Panc1 (cell line): ENCODE measurements around the gene EBP. TPM values are rescaled to one million over a fixed set of nuclear protein-coding genes. Genes with fewer than 3 reads are reported as not detected.

Experiments used
- ATAC-seq: fragments of 200-7000 bp; cut with Tn5 transposase; 2 replicates; pipeline ENCODE4 v1.9.1; 2020; ENCODE audit warnings: mild to moderate bottlenecking, moderate library complexity
- BruUV-seq: library from RNA; stranded (reverse); fragments of 400-500 nt; replicated peaks from 2 replicates; lab custom pipeline; 2021; lab: Mats Ljungman, UMichigan
- CTCF ChIA-PET: fragments of 300-600 bp; sonication (Branson Sonifier 250); formaldehyde crosslinking; loops from one replicate; lab custom pipeline; 2022; ENCODE audit warnings: antibody characterized with exemption; lab: Charles Lee
- POLR2A ChIA-PET: fragments of 300-600 bp; sonication (Branson Sonifier 250); formaldehyde crosslinking; loops from one replicate; lab custom pipeline; 2022; ENCODE audit warnings: antibody characterized with exemption; lab: Charles Lee
- DNase-seq: peaks from one replicate; pipeline ENCODE4 v3.0.0-alpha.2; 2010; ENCODE audit warnings: low read depth, low spot score
- H3K27ac ChIP-seq: 2 replicates; pipeline ENCODE4 v1.5.1; 2011; ENCODE audit warnings: mild to moderate bottlenecking, low read length, inconsistent platforms
- H3K27me3 ChIP-seq: fragments of 200-500 bp; sonication (Bioruptor generic); 2 replicates; pipeline ENCODE4 v1.6.0; 2014; ENCODE audit warnings: low read length, inconsistent platforms; ENCODE audit not compliant: control insufficient read depth, insufficient read depth
- H3K36me3 ChIP-seq: fragments of 200-500 bp; sonication (Bioruptor generic); 2 replicates; pipeline ENCODE4 v1.5.1; 2014; ENCODE audit warnings: inconsistent platforms, mild to moderate bottlenecking, low read length, moderate library complexity; ENCODE audit not compliant: control insufficient read depth, insufficient read depth
- H3K4me1 ChIP-seq: 2 replicates; pipeline ENCODE4 v1.5.1; 2011; ENCODE audit warnings: inconsistent platforms, mild to moderate bottlenecking, low read length, moderate library complexity; ENCODE audit not compliant: control insufficient read depth, insufficient read depth
- H3K4me3 ChIP-seq, 2 experiments: 2 replicates each; pipeline ENCODE4 v1.5.1; 2011 to 2012; ENCODE audit warnings: low read depth in 2 of 2, low read length in 2 of 2, mild to moderate bottlenecking in 2 of 2, inconsistent platforms in 1 of 2, moderate library complexity in 1 of 2
- H3K9me3 ChIP-seq: fragments of 200-500 bp; sonication (Bioruptor generic); 2 replicates; pipeline ENCODE4 v1.5.1; 2014; ENCODE audit warnings: low read depth, mild to moderate bottlenecking, inconsistent platforms, low read length, moderate library complexity; ENCODE audit not compliant: control insufficient read depth, insufficient read depth
- CTCF ChIP-seq: fragments of 450-650 bp; IDR thresholded peaks from 2 replicates; pipeline ENCODE4 v1.5.1; 2017; ENCODE audit warnings: mild to moderate bottlenecking
- POLR2AphosphoS5 ChIP-seq: IDR thresholded peaks from 2 replicates; pipeline ENCODE4 v1.6.1; 2012; ENCODE audit warnings: mild to moderate bottlenecking, low read depth, low read length, moderate library complexity
- REST ChIP-seq, 2 experiments: IDR thresholded peaks; 2 replicates each; pipeline ENCODE4 v1.6.1; 2011 to 2012; ENCODE audit warnings: low read depth in 2 of 2, control low read depth in 1 of 2, low read length in 1 of 2, mild to moderate bottlenecking in 1 of 2, moderate library complexity in 1 of 2; ENCODE audit not compliant: insufficient read depth in 1 of 2
- SIN3A ChIP-seq: IDR thresholded peaks from 2 replicates; pipeline ENCODE4 v1.6.1; 2012; ENCODE audit warnings: low read depth, mild to moderate bottlenecking, low read length, moderate library complexity, borderline replicate concordance; ENCODE audit not compliant: insufficient read depth
- TCF7L2 ChIP-seq: IDR thresholded peaks from 2 replicates; pipeline ENCODE4 v1.6.1; 2011; ENCODE audit warnings: mild to moderate bottlenecking, low read depth, low read length, inconsistent platforms
- in situ Hi-C: cut with HindIII; loops from 2 replicates; pipeline ENCODE4 v1.10.0; 2016; ENCODE audit warnings: low sequenced_read_pairs, low pct_unique_long_range_greater_than_20kb
- intact Hi-C: fragments of 100-400 bp; cut with micrococcal nuclease; formaldehyde crosslinking; loops from one replicate; pipeline ENCODE4 v1.10.0; 2022; ENCODE audit not compliant: unreplicated experiment
- total RNA-seq: library from RNA; stranded (reverse); gene quantifications from one replicate; pipeline ENCODE4 v1.2.1, GENCODE V29; 2021; ENCODE audit not compliant: unreplicated experiment

EBP gene
- total RNA-seq, 1 experiment from 2014 or later: 157 TPM

- TF ChIP-seq REST (IDR thresholded peaks at IDR 0.05; ENCODE audit: insufficient read depth in 1 of 2, low read depth in 2 of 2, low read length in 1 of 2) (no peak), SIN3A (no peak), CTCF (no peak), TCF7L2 (no peak), POLR2AphosphoS5 (no peak)
- DNase-seq: no peak
- in situ Hi-C loops (no loop called here), intact Hi-C loops (no loop called here)
- Histone ChIP-seq H3K36me3 (peaks cover 5% of the 10 kb centered on the region), H3K4me3 (no peak overlapping the region), H3K27me3 (no peaks in the 10 kb centered on the region), H3K27ac (no peak overlapping the region), H3K9me3 (no peaks in the 10 kb centered on the region), H3K4me1 (no peaks in the 10 kb centered on the region)
- ChIA-PET CTCF (no interaction called here), POLR2A (interaction anchor here (0.6 kb wide), 1 partner anchor 712 kb away, joined by 4 read pairs; no protein-coding TSS in a partner anchor)
- 0 out of 2 replicates have a peak, but pooled peaks have one; percentile 27 for ATAC-seq
- BruUV-seq: no TSS peak
Measured at GRCh38 chrX:48487362-48487798, 34.2 kb upstream of the EBP start.

GRCh38 chrX:48488034-48488433, 33.6 kb upstream of the EBP start:
- DNase-seq (no peak), ATAC-seq (no peak)
- BruUV-seq: no TSS peak
- intact Hi-C loops: no loop called here
- no peak overlapping the region for H3K27ac ChIP-seq
- ChIA-PET CTCF (no interaction called here), POLR2A (no interaction called here)
- H3K36me3 ChIP-seq: peaks cover 4% of the 10 kb centered on the region
- TF ChIP-seq POLR2AphosphoS5: no peak
- TF ChIP-seq TCF7L2: no peak
- no peak for TF ChIP-seq SIN3A
- TF ChIP-seq REST (IDR thresholded peaks at IDR 0.05; ENCODE audit: insufficient read depth in 1 of 2, low read depth in 2 of 2, low read length in 1 of 2): no peak
- no peak for TF ChIP-seq CTCF
- H3K4me3 ChIP-seq: no peak overlapping the region
- H3K27me3 ChIP-seq: no peaks in the 10 kb centered on the region
- in situ Hi-C loops: no loop called here
- H3K4me1 ChIP-seq: no peaks in the 10 kb centered on the region
- H3K9me3 ChIP-seq: no peaks in the 10 kb centered on the region
